Measurements from ENCODE around the gene AATF.
A peak's percentile ranks its signal among the peaks of the same experiment; 100 is the strongest.

Gene AATF

GRCh38 chr17:36942019-36942599, 6.6 kb upstream of the AATF start:
- peak in 1 of 2 donors; percentile 22 for ATAC-seq

GRCh38 chr17:36942631-36943125, 6.1 kb upstream of the AATF start:
- no peak for ATAC-seq

- no peak for ATAC-seq
Measured at GRCh38 chr17:36943250-36944191, 5.2 kb upstream of the AATF start.

GRCh38 chr17:36944553-36944952, 4.2 kb upstream of the AATF start:
- ATAC-seq = no peak

- no peak for ATAC-seq
Measured at GRCh38 chr17:36945140-36945539, 3.6 kb upstream of the AATF start.

GRCh38 chr17:36945959-36946725, 2.6 kb upstream of the AATF start:
- no peak for ATAC-seq

GRCh38 chr17:36946726-36947091, 2.0 kb upstream of the AATF start:
- ATAC-seq = no peak

- peak in 1 of 2 donors; percentile 44 for ATAC-seq
Measured at GRCh38 chr17:36947922-36948716, 635 bp upstream of the AATF start.

GRCh38 chr17:36949461-36949927, 740 bp downstream of the AATF start:
- ATAC-seq = no peak

- ATAC-seq = no peak
Measured at GRCh38 chr17:36950027-36950426, 1.3 kb downstream of the AATF start.

GRCh38 chr17:36951084-36951789, 2.5 kb downstream of the AATF start:
- no peak for ATAC-seq

GRCh38 chr17:36971508-36971907, 22.8 kb downstream of the AATF start:
- ATAC-seq = no peak

- ATAC-seq = no peak
Measured at GRCh38 chr17:36972186-36972700, 23.5 kb downstream of the AATF start.

GRCh38 chr17:36972905-36973304, 24.2 kb downstream of the AATF start:
- no peak for ATAC-seq

GRCh38 chr17:36975922-36976515, 27.3 kb downstream of the AATF start:
- no peak for ATAC-seq

GRCh38 chr17:36977066-36977465, 28.3 kb downstream of the AATF start:
- no peak for ATAC-seq

- ATAC-seq = no peak
Measured at GRCh38 chr17:36977568-36977967, 28.8 kb downstream of the AATF start.

- no peak for ATAC-seq
Measured at GRCh38 chr17:36978810-36979564, 30.2 kb downstream of the AATF start.

- no peak for ATAC-seq
Measured at GRCh38 chr17:36979565-36979941, 30.8 kb downstream of the AATF start.

GRCh38 chr17:36980280-36980761, 31.6 kb downstream of the AATF start:
- no peak for ATAC-seq

All from activated CD4-positive, CD25-positive, alpha-beta regulatory T cell treated with anti-CD3 and anti-CD28 coated beads, Interleukin-2, amount 50 U/mL, for 24 hours (primary cell).